Activated naive CD4-positive, alpha-beta T cell (primary cell): ENCODE measurements around the gene C8B.

Experiments
- DNase-seq, 4 experiments: peaks; one replicate each; lab custom pipeline; 2025; lab: John Stamatoyannopoulos, UW

C8B gene

DNA sequence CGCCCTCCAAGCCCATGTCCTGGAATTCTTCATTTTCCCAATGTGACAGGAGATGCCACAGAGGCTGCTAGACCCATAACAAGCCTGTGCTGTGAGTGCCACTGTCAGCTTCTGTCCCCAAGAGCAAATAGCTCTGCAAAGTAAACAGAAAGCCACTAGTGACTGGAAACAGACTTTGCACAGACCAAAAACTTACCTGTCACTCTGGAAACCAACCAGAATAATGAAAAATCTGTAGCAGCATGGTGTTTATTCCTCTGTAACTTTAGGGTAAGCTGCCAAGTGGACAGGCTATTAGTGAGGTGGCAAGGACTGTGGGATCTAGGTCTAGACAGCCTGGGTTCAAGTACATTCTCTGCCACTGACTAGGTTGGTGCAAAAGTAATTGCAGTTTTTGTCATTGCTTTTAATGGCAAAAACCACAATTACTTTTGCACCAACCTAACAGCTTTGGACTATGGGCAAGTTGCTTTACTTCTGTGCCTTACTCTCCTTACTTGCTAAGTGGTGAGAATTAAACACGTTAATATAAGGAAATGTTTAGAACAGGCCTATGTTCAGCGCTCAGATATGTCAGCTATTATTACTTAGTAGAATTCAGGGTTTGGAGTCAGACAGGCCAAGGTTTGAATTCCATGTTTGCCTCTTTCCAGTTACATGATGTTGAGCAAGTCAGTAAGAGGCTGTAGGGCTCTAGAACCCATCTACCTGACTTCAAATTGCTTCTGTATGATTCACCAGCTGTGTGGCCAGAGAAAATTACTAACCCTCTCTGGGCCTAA, at the start of gene C8B:
Gene C8B, minus strand, starts transcription at position 100 of the 782 bp plus-strand sequence. Its CDS starts 67 bp downstream, at position 33.
- DNase-seq = no peak

DNA sequence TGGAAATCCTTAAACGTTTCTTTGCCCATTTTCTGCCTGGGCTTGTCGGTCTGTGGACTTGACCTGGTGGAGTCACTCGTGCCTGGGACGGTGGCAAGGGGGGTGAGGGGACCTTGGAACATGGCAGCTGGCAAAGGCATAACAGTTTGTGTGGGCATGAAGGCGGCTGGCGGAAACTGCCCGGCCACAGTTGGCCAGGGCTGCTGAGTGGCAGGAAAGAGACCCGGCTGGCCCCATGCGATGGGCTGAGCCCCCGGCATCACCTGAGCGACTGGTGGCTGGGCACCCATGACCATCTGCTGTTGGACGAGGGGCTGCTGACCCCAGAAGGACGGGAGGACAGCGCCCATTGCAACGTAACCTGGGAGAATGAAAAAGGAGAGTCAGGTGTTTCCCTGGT, 49.3 kb upstream of the C8B start:
- DNase-seq = no peak

DNA sequence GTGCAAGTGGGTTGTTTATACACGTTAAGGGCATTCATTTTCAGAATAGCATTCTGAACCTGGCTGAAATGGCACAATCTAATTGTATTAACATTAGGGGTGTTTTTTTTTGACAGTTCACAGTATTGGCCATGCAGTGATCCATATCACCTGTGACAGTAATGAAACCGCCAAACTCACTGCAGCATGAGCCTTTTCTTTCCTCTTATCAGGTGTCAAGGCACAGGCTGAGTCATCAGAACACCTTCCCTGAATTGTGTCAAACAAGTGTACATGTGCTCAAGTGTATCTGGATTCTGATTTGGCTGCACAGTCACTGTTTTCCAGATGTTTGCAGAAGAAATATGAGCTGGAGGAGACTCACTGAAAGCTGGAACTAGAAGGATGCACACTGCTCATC, 47.7 kb upstream of the C8B start:
- DNase-seq = no peak

DNA sequence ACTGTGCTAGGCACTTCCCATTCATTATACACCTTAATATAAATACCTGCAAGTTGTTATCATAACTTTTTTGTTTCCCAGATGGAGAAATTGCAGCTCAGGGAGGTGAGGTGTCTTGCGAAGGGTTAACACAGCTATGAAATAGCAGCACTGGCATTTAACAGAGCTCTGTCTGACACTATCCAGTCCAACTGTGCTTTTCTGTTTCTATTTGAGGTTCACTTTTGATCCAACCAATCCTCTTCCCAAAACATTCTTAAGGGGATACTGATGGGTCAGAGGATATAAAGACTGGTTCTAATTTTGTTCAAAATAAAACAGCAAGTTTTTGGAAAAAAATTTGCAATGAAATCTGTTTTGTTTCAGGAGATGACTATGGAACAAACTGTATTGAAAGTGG, 46.5 kb upstream of the C8B start:
- DNase-seq = no peak

DNA sequence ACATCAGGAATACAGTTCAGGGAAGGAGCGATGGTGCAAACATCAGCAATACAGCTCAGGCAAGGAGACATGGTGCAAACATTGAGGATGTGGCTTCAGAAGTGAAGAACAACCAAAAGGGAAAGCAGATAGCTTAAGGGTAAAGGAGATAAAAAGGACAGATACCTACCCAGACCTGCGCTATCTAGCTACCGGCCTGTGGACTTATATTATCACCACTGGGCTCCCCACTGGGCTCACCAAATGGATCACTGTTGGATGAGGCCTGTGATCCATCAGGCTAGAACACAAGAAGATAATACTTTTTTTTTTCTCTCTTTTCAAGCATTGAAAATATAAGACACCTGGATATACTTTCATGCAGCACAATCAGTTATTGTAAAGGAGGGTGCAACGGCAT, 44.7 kb upstream of the C8B start:
- DNase-seq = no peak

DNA sequence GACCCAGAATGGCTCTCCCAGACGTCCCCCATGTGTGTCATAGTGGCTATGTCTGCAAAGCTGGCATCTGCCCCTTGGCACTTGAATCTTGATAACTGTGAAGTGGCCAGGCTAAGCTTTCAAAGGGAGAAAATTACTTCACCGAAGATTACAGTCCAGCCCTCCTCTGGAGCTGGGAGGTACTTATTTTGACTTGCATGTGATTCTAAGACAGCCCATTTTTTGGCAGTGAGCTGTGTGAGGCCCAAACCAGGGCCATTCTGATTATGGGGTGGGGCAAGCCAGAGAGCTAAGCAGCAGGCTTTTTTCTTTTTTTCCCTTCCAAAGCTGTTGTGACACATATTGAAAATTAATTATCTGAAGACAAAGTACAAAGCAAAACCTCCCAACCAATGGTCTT, 42.1 kb upstream of the C8B start:
- DNase-seq = no peak

DNA sequence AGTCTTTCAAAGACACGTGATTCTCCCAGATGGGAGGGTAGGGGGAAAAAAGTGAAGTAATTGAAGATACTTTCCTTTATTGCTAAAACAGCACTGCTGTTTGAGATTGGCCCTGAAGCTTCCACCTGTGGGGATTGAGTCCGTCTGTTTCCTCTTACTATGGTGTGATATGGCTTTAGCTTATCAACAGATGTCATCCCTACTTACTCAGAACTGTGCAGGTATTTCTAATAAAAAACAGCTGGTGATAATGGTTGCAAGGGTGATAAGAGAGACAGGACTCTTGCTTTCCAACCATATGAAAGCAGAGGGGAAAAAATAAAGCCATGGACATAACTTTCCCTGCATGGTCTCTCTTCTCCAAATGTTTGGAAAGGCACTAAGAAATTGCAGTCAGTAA, 41.7 kb upstream of the C8B start:
- DNase-seq = no peak

DNA sequence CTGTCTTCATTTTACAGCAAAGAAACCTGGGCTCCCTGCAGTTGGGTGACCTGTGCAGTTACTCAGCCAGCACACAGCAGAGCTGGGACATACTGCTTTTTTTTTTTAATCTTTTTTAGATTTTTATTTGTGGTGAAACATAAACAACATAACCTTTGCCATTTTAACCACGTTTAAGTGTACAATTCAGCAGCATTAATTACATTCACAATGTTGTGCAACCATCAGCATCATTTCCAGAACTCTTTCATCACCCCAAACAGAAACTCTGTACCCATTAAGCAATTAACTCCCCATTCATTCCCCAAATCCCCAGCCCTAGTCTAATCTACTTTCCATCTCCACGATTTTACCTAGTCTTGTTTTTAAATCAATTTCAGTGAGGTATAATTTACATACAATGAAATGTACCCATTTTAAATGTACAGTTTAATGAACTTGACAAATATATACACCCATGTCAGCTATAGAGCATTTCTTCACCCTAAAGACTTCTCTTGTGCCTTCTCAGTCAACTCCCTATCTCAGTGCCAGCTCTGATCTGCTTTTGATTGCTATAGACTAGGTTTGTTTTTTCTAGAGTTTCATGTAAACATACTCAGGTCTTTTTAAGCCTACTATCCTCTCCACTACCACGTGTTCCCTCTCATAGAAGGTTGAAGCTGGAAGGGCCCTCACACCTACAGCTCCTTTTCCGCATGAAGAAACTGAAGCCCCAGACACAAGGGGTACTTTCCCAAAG, 37.8 kb upstream of the C8B start:
- DNase-seq = no peak

DNA sequence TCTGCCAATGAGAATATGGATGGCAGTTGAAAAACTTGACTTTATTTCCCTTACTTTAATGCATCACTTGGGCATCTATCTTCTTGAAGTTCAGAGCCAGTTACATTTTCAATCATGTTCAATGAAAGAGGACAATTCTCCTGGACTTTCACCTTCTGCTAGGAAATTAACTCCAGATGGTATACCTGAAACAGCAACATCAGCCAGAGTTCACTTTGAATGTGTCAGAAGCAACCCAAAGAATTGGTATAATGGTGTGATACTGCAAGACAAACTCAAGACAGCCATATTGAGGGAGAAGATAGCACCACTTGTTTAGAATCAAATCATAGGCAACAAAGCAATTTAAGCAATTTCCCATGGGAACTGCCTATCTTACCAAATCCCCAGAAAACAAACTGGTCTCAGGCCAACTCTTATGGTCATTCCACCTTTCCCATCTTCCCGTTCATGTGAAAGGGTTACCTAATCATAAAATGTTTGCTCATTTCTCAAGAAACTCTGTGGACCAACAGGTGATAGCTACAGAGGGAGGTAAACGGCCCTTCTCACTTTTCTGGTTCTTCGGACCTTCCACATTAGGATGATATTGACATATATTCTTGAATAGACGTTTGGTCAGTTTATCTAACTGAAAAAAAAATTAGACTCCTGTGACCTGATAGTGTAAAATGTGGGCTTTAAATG, 29.7 kb upstream of the C8B start:
- DNase-seq = no peak

DNA sequence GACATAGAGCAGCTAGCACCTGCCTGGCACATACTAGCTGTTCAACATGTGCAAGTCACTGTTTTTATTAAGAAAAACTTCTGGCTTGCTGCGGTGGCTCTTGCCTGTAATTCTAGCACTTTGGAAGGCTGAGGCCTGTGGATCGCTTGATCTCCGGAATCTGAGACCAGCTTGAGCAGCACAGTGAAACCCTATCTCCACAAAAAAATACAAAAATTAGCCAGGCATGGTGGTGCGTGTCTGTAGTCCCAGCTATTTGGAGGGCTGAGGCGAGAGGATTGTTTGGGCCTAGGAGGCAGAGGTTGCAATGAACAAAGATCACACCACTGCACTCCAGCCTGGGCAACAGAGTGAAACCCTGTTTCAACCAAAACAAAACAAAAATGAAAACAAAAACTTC, 27.7 kb upstream of the C8B start:
- no peak for DNase-seq

DNA sequence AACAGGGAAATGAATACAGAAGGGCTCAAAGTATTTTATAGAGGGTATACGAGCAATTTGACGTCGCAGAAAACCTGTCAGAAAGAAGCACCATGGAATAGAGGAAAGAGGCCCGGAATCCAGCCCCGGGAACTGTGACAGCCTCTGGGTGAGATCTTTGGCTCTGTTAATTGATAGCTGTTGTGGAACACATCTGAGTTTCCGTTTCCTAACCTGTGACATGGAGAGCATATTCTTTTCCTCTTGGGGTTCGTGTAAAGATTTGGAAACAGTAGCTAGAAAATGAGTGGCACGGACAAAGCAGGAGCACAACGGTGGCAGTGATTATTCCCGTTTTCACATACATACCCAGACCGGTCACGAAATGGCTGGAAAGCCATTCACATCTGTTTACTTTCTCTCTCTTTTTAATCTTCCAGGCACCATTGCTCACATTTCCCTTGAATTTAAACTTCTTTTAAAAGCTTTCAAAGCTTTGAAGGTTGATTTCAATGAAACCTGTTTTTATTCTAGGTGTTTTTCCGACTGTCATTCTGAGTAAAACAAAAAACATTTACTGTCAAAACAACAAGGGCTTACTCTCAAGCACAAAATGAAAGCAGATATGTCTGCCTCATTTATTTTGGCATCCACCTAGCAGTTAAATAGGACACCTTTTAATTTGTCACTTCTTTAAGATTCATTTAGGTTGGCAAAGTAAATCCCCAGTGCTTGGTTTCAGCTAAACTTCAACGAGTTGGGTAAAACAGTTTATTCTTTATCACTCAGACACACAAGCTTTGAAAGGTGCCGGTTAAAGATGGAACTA, 26.7 kb upstream of the C8B start:
- DNase-seq = no peak

DNA sequence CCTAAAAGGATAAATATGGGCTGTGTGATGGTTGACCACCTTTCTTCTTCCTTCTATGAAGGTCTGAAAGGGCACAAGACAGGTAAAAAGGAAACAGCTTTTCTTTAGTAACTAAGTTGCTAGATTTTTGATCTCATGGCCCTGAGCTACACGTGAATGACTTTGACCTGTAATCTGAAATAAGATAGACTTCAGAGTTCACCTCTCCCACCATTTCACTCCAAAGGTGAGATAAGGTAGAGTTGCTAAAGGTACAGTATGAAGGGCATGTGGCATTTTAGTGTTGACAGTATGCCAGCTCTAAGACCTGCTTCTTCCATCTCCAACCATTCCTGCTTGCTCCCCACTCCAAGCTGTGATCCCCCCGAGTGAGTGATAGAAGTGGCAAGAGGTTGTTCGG, 25.8 kb upstream of the C8B start:
- DNase-seq = no peak

DNA sequence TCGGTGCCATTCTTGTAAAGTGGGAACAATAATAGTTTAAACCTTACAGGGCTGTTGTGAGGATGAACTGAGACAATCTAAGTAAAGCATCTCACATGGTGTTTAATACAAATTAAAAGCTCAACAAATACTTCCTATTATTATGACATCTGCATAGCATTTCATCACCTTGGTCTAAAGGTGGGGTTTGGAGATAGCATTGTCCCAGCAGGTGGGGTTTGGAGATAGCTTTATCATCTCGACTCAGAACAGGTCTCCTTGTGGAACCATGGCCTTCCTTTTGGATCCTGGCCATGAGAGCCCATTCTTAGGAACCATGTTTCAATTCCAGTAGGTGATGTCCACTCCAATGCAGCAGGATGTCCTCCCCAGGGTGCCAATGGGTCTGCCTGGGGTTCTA, 20.6 kb upstream of the C8B start:
- DNase-seq = no peak

DNA sequence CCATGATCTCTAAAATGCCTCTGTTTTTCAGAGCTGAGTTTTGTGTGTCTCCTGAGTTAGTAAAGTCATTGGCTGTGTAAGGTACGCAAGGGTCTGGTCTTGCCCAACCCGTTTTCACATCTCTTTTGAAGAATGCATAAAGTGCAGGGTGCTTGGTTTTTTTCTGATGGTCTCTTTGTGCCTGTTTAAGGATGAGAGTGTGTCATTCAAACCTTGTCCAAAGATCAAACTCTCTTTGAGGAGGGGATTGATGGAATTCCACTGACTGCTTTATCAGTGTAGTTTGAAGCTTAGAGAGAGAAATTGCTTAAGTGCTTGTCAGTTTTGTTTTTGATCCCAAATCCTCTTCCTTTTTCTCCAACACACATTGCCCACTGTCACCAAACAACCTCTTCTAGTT, 20.0 kb upstream of the C8B start:
- no peak for DNase-seq

DNA sequence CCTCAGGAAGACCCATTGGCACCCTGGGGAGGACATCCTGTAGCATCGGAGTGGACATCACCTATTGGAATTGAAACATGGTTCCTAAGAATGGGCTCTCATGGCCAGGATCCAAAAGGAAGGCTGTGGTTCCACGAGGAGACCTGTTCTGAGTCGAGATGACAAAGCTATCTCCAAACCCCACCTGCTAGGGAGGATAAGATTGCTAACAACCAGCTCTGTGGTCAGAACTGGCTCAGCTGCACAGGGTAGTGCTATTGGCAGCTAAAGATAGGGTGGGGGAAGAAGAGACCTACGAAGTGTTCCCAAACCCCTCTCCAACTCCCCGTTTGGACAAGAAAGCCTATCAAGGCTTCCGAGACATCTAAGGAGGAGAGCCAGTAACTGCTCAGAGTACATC, 17.7 kb upstream of the C8B start:
- DNase-seq = no peak

DNA sequence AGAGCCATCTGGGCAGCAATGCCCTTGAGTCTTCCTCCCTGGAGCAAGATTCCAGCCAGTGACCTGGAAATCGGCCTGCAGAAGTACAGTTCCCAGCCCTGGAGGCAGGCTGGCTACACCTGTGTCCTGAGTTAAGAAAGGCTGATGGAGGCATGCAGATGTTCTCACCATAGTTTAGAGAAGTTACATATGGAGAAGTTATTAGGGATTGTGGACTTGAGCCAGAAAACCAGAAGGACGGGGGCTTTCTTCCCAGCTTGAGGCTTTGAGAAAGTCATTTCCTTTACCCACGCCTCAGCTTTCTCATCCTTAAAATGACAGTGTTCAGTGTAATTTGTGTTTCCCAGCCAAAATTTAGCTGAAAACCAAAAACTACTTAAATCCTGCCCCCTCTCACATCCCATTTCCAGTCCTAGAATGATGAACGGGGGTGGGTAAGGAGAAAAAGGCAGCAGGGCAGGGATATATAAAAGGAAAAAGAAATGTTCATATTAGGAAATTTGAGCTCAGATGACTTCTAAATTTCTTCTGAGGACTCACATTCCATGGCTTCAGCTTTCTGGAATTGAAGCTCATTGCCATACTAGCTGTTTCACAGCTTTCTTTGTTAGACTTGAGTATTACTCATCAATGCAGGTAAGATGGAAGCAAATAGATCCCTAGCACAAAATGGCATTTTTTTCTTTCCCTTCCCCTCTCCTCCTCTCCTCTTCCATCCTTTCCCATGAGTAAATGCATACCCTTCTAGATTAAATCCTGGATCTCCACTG, 14.4 kb upstream of the C8B start:
- DNase-seq = no peak

DNA sequence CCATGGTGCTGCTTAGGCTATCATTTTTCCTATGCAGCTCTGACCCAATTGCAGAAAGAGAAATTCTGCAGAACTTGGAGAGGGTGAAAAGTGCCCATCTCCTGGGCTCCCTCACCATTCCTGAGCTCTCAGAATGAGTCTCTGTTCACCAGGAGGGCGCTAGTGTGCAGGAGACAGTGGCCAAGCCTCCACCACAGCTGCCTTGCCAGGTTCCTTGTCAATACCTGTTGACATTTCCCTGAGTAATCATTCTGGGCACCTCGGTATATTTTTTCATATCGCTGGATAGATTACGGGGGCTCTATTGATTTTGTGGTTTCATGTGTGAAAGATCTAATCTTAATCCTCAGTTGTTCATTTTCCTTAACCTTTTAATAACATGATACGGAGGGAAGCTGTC, 13.0 kb upstream of the C8B start:
- DNase-seq = no peak

DNA sequence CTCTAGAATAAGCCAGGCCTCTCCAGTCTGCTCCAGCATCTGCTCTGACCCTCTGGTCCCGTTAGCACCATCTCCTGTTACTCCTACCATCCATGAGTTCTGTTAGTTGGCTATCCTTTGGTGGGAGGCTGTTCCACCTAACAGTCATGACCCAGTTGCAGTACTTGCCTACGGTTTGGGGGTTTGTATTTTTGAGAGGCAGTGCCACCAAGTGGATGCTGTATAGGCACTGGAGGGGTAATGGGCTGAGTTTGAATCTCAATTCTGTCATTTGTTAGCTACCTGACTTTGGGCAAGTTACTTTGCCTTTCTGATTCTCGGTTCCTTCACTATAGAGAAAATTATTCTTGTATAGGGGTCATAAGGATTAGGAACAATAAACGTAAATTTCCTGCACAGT, 12.1 kb upstream of the C8B start:
- DNase-seq = no peak

DNA sequence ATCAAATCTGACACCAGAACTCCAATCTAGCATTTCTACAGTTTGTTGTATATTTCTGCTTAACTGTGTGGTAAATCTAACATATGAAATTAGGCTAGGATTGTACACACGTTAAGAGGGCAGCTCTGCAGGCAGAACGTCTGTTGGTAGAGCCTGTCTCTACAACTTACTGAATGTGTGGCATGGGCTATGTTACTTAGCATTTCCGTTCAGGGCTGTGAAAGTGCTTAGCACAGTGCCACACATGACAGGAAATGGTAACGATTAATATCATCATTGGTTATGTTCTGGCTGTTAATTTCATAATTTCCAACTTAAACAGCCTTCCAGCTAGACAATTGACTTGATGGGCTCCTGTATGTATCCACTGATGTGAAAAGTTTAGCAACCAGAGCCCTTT, 9.6 kb upstream of the C8B start:
- no peak for DNase-seq

DNA sequence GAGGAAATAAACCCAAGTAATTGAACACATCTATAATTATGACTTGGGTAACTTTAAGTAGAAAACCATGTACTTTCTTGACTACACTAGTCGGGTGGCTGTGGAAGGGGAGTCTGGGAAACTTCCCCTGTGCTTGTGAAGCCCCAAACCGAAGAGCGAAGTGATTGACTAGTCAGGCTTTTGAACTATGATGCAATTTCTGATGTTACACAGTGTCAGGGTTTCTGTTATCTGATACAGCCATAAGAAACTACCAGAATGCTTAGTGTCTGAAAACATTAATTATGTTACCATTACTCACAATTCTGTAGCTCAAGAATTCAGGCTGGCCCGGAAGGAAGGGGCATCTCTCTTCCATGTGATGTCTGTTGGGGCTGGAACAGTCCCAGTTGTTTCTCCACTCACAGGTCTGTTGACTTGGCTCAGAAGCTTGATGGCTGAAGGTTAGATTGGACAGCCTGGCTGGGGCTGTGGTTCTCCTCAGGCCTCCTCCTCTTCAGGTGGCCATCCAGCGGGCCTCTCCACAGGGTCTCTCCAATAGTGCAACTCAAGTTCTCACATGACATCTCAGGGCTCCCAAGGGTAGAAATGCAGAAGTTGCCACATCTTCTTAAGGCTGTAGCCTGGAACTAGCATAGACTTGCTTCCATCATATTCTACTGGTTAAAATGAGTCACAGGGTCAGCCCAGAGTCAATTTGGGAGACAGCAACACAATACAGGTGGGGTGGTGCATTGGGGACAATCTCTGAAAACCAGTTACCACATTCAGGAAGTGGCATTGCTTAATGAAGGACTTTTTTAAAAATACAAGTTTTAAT, 8.3 kb upstream of the C8B start:
- DNase-seq = no peak

DNA sequence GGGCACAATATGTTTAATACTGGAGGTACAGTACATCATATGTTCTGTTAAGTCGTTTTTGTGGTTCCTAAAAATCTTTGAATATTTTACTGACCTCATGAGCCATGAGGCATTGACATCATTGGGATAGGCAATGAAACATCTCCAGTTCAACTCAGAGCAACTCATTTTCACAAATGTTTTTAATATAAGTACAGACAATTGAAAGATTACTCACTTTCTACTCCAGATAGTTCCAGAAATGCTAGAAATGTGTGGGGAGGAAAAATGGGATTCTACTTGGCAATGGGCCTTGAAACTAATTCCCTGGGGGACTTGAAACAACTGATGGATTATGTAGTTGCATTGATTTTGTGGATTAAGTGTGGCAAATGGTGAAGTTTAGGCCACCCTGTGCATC, 7.2 kb upstream of the C8B start:
- no peak for DNase-seq
